ENCODE measurements around the gene KCNK13. TPM values are rescaled to one million over a fixed set of nuclear protein-coding genes. Genes with fewer than 3 reads are reported as not detected.

Gene KCNK13
- total and polyA plus RNA-seq, 2 of the 13 experiments (the other 11 are each of a cell fraction or from before 2014, with no cell fraction given) = 0.08 to 0.29 TPM

DNA sequence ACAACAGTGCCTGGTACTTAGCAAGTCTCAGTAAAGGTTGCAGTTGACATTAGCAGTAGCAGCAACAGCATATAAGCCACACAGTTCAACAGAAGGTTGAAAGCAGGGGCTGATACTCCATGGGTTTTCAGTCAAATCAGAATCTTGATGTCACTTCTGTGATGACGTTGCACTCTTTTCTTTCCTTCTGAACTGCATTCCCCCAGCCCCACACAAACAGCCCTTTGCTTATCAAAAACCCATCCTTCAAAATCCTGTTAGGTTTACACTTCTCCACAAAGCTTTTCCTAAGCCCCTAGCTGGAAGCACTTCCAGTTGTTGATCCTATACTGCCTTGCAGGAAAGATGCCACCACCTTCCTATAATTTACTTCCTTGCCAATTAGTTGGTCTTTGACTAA lies 34.0 kb upstream of the KCNK13 start:
- Histone ChIP-seq H3K27ac (ENCODE audit: extremely low read length, insufficient read depth, low read length) (no peak overlapping the region), H3K4me3 (replicated peaks in 1 of 3; ENCODE audit: insufficient read depth in 1 of 3, low read depth in 2 of 3, low read length in 3 of 3) (no peak overlapping the region), H3K27me3 (ENCODE audit: control insufficient read depth in 1 of 2, insufficient read depth in 2 of 2, low read length in 2 of 2) (no peaks in the 10 kb centered on the region), H3K9me3 (ENCODE audit: low read length) (no peaks in the 10 kb centered on the region), H4K20me1 (ENCODE audit: insufficient read depth, low read length) (no peaks in the 10 kb centered on the region), H3K36me3 (replicated peaks in 1 of 2; ENCODE audit: control insufficient read depth in 1 of 2, insufficient read depth in 2 of 2, low read length in 2 of 2) (peaks cover 8 to 25% of the 10 kb centered on the region in 2 experiments; a peak in 4 of 5 replicates), H3K4me2 (ENCODE audit: low read depth, low read length) (no peak overlapping the region), H3K4me1 (ENCODE audit: insufficient read depth, low read length) (no peaks in the 10 kb centered on the region), H2AFZ (ENCODE audit: low read length) (no peak overlapping the region), H3K79me2 (ENCODE audit: insufficient read depth, low read length) (no peaks in the 10 kb centered on the region), H3K9ac (ENCODE audit: insufficient read depth, low read depth, low read length) (no peak overlapping the region)
- 100% methylated on average over 1 of the region's 1 CpG for WGBS (ENCODE audit: low lambda C conversion rate)
- DNase-seq (ENCODE audit: low spot score) (no peak), FAIRE-seq (no peak), ATAC-seq (no peak)
- in situ Hi-C loops (cut with HindIII; ENCODE audit: extremely low pct_ligation_motif_present, low pct_unique_long_range_greater_than_20kb) (no loop called here), intact Hi-C loops (cut with micrococcal nuclease; ENCODE audit: unreplicated experiment) (no loop called here)
- BruUV-seq (replicated peaks) = no TSS peak
- ChIA-PET POLR2A (no interaction called here), CTCF (ENCODE audit: low intra/inter-chr PET ratio, low total read pairs) (no interaction called here)
- TF ChIP-seq ZNF678 (CRISPR knock-in tag; IDR thresholded peaks at IDR 0.05) = no peak
- no peak for TF ChIP-seq MTA3 (CRISPR knock-in tag; IDR thresholded peaks at IDR 0.05)
- no peak for TF ChIP-seq IRF1 (CRISPR knock-in tag; IDR thresholded peaks at IDR 0.05; ENCODE audit: low read depth)
- TF ChIP-seq, protein P1, sequence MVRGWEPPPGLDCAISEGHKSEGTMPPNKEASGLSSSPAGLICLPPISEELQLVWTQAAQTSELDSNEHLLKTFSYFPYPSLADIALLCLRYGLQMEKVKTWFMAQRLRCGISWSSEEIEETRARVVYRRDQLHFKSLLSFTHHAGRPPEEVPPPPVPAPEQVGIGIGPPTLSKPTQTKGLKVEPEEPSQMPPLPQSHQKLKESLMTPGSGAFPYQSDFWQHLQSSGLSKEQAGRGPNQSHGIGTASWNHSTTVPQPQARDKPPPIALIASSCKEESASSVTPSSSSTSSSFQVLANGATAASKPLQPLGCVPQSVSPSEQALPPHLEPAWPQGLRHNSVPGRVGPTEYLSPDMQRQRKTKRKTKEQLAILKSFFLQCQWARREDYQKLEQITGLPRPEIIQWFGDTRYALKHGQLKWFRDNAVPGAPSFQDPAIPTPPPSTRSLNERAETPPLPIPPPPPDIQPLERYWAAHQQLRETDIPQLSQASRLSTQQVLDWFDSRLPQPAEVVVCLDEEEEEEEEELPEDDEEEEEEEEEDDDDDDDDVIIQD (CRISPR knock-in tag; IDR thresholded peaks at IDR 0.05; ENCODE audit: low read depth) = no peak
- TF ChIP-seq RAD51 (IDR thresholded peaks at IDR 0.05; ENCODE audit: borderline replicate concordance) = no peak
- TF ChIP-seq PITX1 (CRISPR knock-in tag; IDR thresholded peaks at IDR 0.05) = no peak
- no peak for TF ChIP-seq IRF2 (CRISPR knock-in tag; IDR thresholded peaks at IDR 0.05)
- no peak for TF ChIP-seq CSRNP1 (CRISPR knock-in tag; IDR thresholded peaks at IDR 0.05)
- TF ChIP-seq CAMTA2 (CRISPR knock-in tag; IDR thresholded peaks at IDR 0.05; ENCODE audit: borderline replicate concordance) = no peak
- TF ChIP-seq, protein P2, sequence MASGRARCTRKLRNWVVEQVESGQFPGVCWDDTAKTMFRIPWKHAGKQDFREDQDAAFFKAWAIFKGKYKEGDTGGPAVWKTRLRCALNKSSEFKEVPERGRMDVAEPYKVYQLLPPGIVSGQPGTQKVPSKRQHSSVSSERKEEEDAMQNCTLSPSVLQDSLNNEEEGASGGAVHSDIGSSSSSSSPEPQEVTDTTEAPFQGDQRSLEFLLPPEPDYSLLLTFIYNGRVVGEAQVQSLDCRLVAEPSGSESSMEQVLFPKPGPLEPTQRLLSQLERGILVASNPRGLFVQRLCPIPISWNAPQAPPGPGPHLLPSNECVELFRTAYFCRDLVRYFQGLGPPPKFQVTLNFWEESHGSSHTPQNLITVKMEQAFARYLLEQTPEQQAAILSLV (CRISPR knock-in tag; IDR thresholded peaks at IDR 0.05; ENCODE audit: borderline replicate concordance) = no peak
- TF ChIP-seq, protein P3, sequence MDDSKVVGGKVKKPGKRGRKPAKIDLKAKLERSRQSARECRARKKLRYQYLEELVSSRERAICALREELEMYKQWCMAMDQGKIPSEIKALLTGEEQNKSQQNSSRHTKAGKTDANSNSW (CRISPR knock-in tag; IDR thresholded peaks at IDR 0.05; ENCODE audit: borderline replicate concordance) = no peak
- no peak for TF ChIP-seq ZNF546 (CRISPR knock-in tag; conservative IDR thresholded peaks at IDR 0.05)
- no peak for TF ChIP-seq RFX5 (IDR thresholded peaks at IDR 0.05; ENCODE audit: low read depth, low read length)
- no peak for TF ChIP-seq EZH2 (conservative IDR thresholded peaks at IDR 0.05; ENCODE audit: low read depth, low read length)
- no peak for TF ChIP-seq SP140L (CRISPR knock-in tag; IDR thresholded peaks at IDR 0.05; ENCODE audit: borderline replicate concordance)
- no peak for TF ChIP-seq HCFC1 (IDR thresholded peaks at IDR 0.05; ENCODE audit: low read depth, low read length)

Data from HepG2 (cell line).